Dedifferentiated amniotic fluid mesenchymal stem cell (primary cell): ENCODE results near the gene BCHE.

Experiments used
- DNase-seq: peaks from one replicate; pipeline ENCODE4 v3.0.0-alpha.2; 2016; ENCODE audit errors: extremely low spot score

BCHE gene

GRCh38 chr3:165753560-165753959 lies 83.7 kb downstream of the BCHE start:
- no peak for DNase-seq

- no peak for DNase-seq
Observed at GRCh38 chr3:165751637-165752036, 85.6 kb downstream of the BCHE start.

GRCh38 chr3:165749821-165750220 lies 87.4 kb downstream of the BCHE start:
- DNase-seq: no peak

GRCh38 chr3:165749241-165749640 lies 88.0 kb downstream of the BCHE start:
- no peak for DNase-seq

GRCh38 chr3:165748094-165748493 lies 89.1 kb downstream of the BCHE start:
- DNase-seq: no peak

- DNase-seq: no peak
Observed at GRCh38 chr3:165746874-165747273, 90.3 kb downstream of the BCHE start.

GRCh38 chr3:165744025-165744424 lies 93.2 kb downstream of the BCHE start:
- no peak for DNase-seq

GRCh38 chr3:165742351-165742750 lies 94.9 kb downstream of the BCHE start:
- no peak for DNase-seq

- DNase-seq: no peak
Observed at GRCh38 chr3:165729756-165730155, 107.5 kb downstream of the BCHE start.

- no peak for DNase-seq
Observed at GRCh38 chr3:165728924-165729323, 108.3 kb downstream of the BCHE start.

GRCh38 chr3:165725296-165725695 lies 111.9 kb downstream of the BCHE start:
- no peak for DNase-seq
